SH-SY5Y (cell line): ENCODE data around the gene KRT80.

Source experiments
- GATA2 ChIP-seq: IDR thresholded peaks from 2 replicates; pipeline ENCODE4 v1.6.1; 2011; ENCODE audit warnings: mild to moderate bottlenecking, low read depth, low read length
- GATA3 ChIP-seq: IDR thresholded peaks from 2 replicates; pipeline ENCODE4 v1.6.1; 2011; ENCODE audit warnings: low read depth, mild to moderate bottlenecking, low read length, moderate library complexity

KRT80 gene

DNA sequence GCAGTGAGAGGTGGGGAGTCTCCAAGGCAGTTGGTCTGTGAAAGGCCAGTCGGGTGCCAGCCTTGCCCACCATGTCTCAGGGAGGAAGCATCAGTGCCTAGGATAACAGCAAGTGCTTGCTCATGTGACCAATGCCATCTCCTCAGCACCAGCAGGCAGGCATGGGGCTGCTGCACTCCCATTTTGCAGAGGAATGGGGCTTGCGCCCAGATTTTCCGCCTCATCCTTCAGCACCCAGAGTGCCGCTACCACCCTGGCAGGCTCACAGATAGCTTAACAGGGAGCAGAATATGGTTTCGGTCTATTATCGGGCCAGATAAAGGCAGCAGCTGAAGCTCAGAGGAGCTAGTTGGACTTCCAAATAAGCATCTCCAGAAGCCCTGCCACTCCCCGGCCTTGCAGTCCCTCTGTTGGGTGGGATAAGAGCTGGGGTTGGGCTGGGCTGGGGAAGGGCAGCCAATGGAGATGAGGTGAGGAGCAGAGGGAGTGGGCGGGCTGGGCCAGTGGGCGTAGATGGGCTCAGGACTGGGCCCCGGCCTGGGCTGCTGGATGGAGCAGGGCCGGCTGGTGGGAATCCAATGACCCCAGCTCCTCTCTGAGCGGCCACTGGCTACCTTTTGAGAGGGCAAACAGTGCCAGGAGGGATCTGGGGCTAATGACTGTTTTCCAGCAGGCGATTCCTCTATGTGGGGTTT, 8.4 kb upstream of the KRT80 start:
- TF ChIP-seq GATA2, result no peak
- TF ChIP-seq GATA3, result no peak

DNA sequence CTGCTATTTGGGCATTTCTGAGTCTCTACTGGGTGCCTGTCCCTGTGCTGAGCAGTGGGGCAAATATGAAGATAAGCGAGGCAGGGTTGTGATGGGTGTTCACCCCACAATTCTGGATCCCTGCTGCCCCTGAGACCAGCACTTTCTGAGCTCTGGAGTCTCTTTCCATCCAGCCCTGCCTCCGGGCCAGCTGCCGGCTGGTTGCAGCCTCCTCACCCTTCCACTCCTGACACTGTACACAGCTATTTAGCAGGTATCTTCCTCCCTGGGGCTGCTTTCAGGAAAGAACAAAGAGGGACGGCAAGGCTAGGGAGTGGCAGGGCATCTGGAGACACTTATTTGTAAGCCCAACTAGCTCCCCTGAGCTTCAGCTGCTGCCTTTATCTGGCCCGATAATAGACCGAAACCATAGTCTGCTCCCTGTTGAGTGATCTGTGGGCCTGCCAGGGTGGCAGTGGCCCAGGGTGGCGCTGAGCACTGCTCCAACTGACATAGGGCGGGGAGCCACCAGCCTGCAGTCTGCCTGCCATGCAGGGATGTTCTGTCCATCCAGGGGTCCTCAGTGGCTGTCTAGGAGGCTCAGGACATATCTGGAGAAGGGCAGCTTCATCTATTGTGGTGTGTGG, 7.6 kb upstream of the KRT80 start:
- TF ChIP-seq GATA3 (no peak), GATA2 (no peak)

DNA sequence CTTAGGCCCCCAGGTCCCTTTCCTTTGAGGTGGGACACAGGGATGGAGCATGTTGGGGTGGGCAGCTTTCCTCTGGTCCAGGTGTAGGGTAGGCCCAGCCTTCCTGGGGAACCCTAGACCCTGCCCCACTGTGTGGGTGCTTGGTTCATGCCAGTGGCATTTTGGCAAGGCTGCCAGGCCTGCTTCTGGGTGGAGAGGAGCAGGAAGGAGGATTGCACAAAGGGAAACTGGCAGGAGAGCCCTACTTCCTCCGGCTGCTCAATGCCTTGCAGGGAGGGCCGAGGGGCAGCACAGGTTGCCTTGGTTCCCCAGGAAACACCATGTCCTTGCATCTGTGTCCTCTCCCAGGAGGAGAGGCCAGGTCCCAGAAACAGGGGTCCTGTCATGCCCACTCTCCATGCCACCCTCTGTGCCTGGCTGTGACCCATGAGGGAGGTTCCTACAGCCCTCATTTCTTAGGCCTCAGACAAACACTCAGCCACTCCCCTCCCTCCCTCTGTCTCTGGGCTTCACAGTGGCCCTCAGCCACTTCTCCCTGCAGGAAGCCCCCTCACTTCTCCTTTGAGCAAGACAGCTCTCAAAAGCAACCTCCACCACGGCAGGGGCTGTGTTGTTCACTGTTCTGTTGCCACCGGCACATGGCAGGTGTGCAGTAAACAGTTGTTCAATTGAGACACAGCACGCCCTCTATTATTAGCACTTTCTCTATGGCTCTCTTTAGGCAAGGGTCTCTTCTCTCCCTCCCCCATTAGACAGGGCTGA, 6.8 kb upstream of the KRT80 start:
- no peak for TF ChIP-seq GATA3
- no peak for TF ChIP-seq GATA2

DNA sequence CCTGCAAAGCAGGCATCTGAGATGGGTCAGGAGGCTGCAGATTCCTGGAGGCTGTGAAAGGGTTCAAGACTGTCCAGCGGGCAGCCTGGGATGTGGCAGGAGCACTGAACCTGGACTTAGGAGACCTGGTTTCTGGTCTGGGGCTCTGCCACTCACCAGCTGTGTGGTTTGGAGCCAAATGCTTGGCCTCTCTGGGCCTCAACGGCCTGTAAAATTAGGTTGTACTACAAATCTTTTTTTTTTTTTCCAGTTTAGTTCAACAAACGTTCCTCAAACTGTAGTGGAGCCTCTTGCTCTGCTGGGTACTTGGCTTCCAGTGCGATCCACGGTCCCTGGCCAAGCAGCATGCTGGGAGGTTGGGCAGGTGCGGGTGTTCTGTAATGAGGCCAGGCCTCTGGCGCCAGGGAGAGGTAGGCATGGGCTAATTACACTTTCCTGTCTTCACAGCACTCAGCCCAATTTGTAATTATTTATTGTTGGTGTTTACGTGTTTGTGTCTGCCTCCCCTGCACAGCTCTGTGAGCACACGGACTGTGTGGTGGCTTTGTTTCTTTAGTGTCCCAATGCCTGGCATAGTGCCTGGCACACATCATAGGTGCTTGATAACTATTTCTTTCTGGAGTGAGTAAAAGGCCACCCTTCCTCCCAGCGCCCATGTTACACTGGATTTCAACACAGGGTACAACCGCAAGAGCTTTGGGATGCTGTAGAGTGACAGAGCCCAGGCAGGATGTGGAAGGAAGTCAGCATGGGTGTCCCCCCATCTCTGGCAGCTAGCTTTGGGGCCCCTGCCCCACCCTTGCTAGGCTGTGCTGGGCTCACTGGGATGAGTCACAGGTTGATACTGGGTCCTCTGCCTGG, 5.8 kb upstream of the KRT80 start:
- TF ChIP-seq GATA3 (no peak), GATA2 (no peak)

DNA sequence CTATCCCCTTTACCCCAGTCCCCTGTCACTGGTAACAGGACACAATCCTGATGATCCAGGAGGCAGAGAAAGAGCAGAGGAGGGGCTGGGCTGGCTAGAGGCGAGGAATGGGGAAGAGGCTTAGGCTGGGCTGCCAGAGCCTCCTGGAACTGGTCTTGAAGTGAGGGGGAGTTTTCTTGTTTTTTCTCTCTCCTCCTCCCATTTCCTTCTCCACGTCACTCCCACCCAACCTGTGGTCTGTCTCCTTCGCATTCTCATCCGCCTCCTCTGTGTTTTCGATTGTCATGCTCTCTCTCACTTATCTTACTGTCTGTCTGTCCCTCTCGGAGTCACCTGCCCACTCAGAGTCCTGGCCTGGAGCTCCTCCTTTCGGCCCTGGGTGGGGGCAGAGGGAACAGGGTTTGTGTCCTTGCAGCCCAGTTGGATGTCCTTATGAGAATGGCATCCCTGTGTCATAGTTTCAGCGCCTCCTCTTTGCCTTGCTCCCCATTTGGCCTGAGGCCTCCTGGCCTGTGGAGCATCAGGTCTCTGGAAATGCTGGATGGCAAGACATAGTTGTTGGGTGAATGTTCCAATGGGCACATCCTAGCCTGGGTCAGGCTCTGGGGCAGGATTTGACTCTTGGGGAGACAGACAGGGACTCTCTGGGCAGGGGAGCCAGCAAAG, 3.4 kb upstream of the KRT80 start:
- no peak for TF ChIP-seq GATA2
- no peak for TF ChIP-seq GATA3

DNA sequence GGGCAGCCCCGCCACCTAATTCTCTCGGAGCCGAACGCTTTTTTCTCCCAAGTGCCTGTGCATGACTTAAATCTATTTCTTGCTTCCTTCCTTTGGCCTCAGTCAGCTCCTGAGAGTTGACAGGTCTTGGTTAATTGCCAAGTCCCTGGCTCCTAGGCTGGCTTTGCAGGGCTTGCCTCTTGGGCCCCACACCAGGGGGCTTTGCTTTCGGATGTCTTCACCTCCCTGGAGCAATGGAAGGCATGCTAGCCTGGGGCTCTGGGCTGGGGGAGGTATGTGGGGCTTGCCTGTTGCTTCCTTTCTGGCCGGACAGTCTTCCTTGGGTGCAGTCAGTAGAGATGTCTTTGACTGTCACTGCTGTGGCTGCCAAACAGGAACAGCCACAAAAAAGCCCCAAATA, 2.2 kb upstream of the KRT80 start:
- TF ChIP-seq GATA2, result no peak
- no peak for TF ChIP-seq GATA3

DNA sequence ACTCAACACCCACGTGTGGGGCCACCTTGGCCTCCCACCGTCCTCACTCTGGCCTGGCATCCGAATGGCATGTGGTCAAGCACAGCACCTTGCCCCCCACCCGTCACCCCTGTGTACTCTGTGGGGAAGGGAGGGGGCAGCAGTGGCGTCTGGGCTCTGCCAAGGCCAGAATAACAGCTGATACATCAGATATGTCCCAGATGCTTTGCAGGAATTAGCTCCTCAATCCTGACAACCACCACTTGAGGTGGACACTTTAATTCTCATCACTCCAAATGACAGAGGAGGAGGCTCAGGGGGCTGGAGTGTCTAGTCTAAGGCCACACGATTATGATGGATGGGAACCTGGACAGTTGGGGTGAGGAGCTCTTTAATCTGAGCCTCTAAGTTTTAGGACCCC, 1.7 kb upstream of the KRT80 start:
- TF ChIP-seq GATA2 (no peak), GATA3 (no peak)

DNA sequence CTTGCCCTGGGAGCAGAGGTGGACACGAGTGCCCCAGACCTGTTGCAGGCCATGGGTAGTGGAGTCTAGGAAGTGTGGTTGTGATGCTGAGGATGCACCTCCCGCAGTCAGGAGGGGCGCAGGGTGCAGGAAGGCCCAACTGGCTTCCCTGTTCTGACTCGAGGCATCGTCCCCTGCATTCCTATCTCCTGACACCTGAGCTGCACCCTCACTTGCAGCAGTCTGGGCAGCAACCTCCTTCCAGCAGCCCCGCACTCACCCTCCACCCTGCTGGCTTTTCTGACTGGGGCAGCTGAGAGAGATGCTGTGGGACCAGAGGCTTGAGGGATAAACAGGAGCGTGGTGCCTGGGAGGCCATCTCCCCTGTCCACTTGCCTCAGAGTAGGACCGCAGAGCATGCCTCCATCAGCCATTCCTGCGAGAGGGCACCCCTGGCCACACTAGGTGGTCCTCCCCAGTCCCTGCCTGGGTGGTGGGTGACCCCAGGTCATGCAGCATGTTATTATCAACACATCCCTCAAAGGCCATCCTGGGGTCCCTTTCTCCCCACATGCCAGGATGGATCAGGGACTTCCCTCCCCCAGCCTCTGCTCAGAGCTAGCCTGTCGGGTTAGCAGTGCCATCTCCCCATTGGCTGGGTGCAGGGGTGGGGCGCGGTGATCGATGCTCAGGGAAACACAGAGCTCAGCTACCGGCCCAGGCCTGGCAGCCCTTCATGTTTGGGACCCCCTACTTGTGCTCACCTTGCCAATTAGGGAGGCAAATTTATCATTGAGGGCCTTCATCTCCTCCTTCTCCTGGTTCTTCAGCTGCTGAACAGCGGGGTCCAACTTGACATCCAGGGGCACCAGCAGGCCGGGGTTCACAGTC, 719 bp downstream of the KRT80 start:
- TF ChIP-seq GATA2 (no peak), GATA3 (no peak)

DNA sequence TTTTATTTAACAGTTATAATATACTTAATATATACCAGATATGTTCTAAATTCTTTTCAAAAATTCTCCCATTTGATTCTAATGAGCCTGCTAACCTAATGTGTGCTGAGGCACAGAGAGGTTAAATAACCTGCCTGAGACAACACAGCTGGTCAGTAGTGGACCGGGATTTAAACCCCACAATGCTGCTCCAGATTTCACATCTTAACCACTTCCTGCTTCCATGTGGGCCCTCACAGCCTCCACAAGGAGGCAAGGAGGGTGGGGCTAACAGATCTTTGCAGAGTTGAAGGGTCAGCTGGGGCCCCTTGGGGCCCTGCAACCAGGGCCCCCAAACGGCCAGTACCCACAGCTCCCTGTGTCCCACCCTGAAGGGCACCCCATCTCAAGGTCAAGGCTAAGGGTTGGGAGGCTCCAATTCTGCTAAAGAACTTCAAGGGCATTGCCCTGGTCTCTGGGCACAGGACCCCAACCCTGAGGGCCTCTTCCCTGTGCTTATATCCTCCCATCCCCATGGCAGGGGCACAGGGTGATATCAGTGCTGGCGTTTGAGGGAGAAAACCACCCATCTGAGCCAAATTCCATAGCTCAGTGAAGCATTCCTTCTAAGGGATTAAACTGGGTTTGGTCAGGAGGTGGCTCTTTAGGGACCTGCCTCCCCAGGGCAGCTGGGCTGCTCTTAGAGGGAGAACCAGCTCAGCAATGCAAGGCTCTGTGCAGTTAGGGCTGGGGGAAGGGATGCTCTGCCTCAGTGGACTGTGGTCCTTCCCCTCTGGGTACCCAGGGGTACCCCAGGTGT, 2.2 kb downstream of the KRT80 start:
- TF ChIP-seq GATA3 (no peak), GATA2 (no peak)

DNA sequence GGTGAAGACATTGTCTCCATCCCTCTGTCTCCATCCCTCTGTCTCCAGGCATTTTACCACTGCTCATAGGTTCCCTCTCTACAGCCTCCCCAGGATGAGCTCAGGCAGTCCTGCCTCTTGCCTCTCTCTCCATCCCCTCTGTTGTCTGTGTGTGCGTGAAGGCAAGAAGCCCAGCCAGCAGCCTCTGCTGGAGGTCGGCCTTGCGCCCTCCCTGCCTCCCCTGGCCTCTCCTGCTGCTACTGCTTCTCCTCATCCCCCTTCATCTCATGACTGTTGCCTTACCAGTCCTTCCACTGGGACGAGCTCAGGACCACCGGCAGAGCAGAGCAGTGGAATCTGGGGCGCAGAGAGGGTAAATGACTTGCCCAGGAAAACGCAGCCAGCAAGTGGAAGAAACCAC, 3.2 kb downstream of the KRT80 start:
- TF ChIP-seq GATA3 (no peak), GATA2 (no peak)

DNA sequence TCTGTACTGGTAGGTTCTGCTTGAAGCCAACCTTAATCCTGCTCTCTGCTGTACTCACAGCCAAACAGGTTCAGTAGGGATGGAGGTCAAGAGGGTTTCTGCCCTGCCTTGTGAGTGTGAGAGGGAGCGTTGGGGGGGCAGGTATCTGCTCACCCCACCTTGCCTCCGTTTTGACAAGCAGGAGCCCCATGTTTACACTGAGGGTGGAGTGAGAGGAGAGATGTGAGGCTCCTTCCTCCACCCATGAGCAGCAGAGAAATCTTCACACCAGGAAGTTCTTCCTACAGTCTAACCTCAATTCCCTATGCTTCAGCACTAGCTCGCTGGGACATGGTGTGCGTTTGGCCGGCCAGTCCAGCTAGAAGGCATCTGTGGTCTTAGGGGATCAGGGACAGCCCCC, 4.2 kb downstream of the KRT80 start:
- TF ChIP-seq GATA2 (no peak), GATA3 (no peak)

DNA sequence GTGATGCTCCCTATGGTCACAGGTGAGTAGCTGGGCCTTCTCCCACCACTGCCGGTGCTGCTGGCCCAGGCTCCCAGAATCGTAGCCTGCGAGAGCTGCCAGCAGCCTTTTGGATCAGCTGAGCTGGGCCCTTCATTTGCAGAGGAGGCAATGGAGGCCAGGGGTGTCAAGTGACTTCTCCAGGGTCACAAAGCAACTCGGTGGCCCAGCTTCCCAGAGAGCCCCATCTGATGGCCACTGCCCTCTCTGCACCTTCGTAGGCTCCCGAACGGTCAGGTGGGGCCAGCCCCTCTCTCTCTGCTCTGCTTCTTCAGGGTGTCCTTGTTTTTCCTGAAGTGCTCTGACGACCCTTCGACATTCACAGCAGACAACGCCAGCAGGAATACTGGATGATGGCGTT, 4.6 kb downstream of the KRT80 start:
- TF ChIP-seq GATA2, result no peak
- TF ChIP-seq GATA3, result no peak

DNA sequence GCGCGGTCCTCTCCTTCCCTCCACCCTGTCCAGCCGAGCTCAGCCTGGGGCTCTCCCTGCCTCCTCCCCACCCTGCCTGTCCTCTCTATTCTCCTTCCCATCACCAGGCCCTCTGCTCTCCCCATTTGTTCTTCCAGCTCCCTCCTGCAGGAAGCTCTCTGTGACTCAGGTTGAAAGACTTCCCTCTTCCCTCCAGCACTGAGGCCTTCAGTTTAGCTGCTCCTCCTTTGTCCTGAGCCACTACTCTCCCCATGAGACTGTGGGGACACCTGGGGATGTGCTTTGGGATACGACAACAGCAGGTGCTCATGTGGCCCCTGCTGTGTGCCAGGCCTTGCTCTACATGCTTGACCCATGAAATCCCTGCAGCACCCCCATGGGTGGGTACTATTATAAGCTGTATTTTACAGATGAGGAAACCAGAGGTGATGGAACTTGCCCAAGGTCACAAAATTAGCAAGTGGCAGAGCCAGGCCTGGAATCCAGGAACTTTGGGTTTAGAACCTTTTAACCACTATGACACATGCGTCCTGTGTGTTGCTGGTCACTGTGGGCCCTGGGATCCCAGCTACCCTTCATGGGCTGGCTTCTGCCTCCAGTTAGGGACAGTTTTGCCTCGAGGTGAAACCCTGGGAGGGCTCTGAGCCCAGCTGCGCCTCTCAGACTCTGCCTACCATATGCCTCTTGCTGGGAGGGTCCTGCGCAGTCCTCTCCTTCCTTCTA, 5.5 kb downstream of the KRT80 start:
- TF ChIP-seq GATA2 (no peak), GATA3 (no peak)
